Activated CD8-positive, alpha-beta memory T cell treated with anti-CD3 and anti-CD28 coated beads, Interleukin-2, amount 10 ng/mL, durations not matched to agents 7 days and 5 days (primary cell): ENCODE results near the gene ZNF587. TPM values are rescaled to one million over a fixed set of nuclear protein-coding genes. Genes with fewer than 3 reads are reported as not detected.
"Not testable (repeated sequence)": the region's sequence is repeated elsewhere in the genome, so short reads cannot be mapped to it uniquely, and the experiment has no call there.

Experiments used
- ATAC-seq: fragments of 150-1000 bp; cut with Tn5 transposase; one replicate; pipeline ENCODE4 v1.10.0; 2021; ENCODE audit warnings: moderate library complexity
- CTCF ChIA-PET: fragments of 350-600 bp; sonication (Branson Sonifier 250); formaldehyde crosslinking; loops from one replicate; lab custom pipeline; 2021; ENCODE audit warnings: antibody characterized with exemption; lab: Charles Lee
- DNase-seq: peaks from one replicate; pipeline ENCODE4 v3.0.0-alpha.2; 2020
- H3K27ac Mint-ChIP-seq: one replicate; pipeline ENCODE4 v1.8.0; 2021; ENCODE audit warnings: mild to moderate bottlenecking, mixed read lengths
- H3K27me3 Mint-ChIP-seq: one replicate; pipeline ENCODE4 v1.8.0; 2021; ENCODE audit warnings: mixed read lengths
- H3K36me3 Mint-ChIP-seq: one replicate; pipeline ENCODE4 v1.8.0; 2021; ENCODE audit warnings: mild to moderate bottlenecking, mixed read lengths
- H3K4me1 Mint-ChIP-seq: one replicate; pipeline ENCODE4 v1.8.0; 2021; ENCODE audit warnings: mixed read lengths
- H3K4me3 Mint-ChIP-seq: one replicate; pipeline ENCODE4 v1.8.0; 2021; ENCODE audit warnings: mild to moderate bottlenecking, moderate library complexity, mixed read lengths
- H3K9me3 Mint-ChIP-seq: one replicate; pipeline ENCODE4 v1.8.0; 2022; ENCODE audit warnings: low read depth, mixed read lengths
- total RNA-seq, 2 experiments: library from RNA; stranded (reverse); gene quantifications; one replicate each; pipeline ENCODE4 v1.2.3, GENCODE V29; 2021

ZNF587 gene
- 10 to 100 TPM; 30.8 to 41.2 TPM for total RNA-seq

DNA sequence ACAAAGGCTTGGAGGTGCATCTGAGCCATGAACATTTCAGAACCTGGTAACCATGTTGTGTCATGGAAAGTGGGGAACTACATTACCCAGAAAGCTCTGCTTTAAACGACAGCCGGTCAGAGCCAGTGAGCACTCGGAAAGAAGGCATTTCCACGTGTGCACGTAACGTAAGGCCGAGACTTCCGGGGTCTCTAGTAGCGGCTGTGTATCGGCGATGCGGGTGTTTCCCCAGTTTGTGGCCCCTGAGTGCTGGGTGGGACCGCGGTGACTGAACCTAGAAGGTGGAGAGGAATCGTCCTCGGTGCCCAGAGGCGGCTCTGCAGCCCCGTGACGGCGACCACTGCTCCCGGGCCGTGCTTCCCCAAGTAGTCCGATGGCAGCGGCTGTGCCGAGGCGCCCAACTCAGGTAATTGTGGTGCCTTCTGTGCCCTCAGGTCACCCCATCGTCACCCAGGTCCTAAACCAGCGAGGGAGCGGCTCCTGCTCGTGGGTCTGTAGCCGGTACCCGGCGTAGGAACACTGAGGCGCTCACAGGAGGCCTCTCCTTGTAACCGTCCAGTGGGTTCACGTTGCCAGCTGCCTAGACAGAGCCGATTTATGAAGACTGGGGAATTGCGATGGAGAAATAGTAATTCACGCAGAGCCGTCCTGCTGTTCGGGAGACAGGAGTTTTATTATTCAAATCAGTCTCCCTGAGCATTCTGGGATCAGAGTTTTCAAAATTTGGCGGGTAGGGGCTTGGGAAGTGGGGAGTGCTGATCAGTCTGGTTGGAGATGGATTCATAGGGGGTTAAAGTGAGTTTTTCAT, at the start of gene ZNF587:
Gene ZNF587, plus strand, starts transcription at position 194 of the 808 bp plus-strand sequence. Its CDS starts 180 bp downstream, at position 374.
- H3K9me3 Mint-ChIP-seq, CTCF ChIA-PET, H3K27me3 Mint-ChIP-seq: not testable (repeated sequence)
- H3K36me3 Mint-ChIP-seq = peaks cover 49% of the 10 kb centered on the region
- peaks cover 43% of the 10 kb centered on the region for H3K4me1 Mint-ChIP-seq
- DNase-seq (peak; percentile 91), ATAC-seq (peak; percentile 99)
- H3K27ac Mint-ChIP-seq = peak within 1 kb of the TSS; percentile 90
- peak within 1 kb of the TSS; percentile 87 for H3K4me3 Mint-ChIP-seq

DNA sequence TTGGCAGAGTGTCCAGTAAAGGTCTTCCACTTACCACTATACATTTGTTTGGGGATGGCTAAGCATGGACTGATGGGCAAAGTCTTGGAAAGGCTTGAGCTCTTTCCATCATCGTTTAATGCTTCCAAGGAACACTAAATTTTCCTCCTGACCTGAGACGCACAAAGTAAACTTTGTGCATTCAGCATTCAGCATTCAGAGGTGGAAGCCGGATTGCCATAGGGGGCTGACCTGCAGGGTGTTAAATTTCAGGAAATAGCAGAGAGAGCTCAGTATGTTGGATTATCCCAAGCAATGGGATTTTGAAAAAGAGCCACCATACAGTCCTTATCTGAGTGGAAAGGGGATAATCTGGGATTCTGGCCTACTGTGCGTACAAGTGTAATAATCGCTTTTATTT, 49.0 kb upstream of the ZNF587 start:
- Mint-ChIP-seq H3K4me3 (no peak overlapping the region), H3K27me3 (no peaks in the 10 kb centered on the region), H3K27ac (no peak overlapping the region), H3K4me1 (peaks cover 27% of the 10 kb centered on the region), H3K36me3 (peaks cover 39% of the 10 kb centered on the region), H3K9me3 (no peaks in the 10 kb centered on the region)
- CTCF ChIA-PET = no interaction called here
- ATAC-seq (no peak), DNase-seq (no peak)

DNA sequence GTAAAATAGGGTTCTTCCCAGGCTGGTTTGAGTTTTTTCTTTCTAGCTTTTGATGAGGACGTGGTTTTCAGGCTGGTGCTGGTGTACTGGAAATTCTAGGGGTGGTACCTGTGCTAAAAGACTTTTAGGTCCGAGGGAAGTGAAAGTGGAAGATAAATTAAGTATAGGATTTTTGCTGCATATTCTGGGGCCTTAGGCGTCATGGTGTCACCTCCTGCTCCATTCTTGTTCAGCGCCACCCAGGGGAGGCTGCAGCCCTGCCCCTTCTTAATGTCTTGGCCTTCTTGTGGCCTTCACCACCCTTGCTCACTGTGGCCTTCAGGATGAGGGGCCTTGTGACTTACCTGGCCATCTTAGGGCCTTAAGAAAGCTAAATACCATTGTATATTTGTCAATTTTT, 47.4 kb upstream of the ZNF587 start:
- DNase-seq (no peak), ATAC-seq (no peak)
- no peaks in the 10 kb centered on the region for H3K9me3 Mint-ChIP-seq
- peak overlapping the region; percentile 14 for H3K27ac Mint-ChIP-seq
- H3K4me1 Mint-ChIP-seq = peaks cover 28% of the 10 kb centered on the region
- peaks cover 35% of the 10 kb centered on the region for H3K36me3 Mint-ChIP-seq
- H3K27me3 Mint-ChIP-seq = no peaks in the 10 kb centered on the region
- CTCF ChIA-PET = no interaction called here
- H3K4me3 Mint-ChIP-seq = no peak overlapping the region

DNA sequence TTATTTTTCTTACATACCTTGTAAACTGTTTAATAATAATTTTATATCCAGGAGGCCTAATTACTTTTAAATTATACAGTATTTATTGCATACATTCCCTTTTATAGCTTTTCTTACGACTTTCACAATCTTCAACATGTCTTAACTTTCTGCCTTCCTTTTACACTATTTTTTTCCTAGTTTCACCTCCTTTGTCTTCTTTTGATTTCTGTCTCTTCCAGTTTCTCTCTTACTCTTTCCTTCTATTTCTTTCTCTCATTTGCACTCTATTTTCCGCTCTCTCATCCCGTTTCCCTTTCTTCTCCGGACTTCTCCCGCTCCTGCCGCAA, 46.4 kb upstream of the ZNF587 start:
- H3K4me3 Mint-ChIP-seq = peak overlapping the region; percentile 44
- H3K36me3 Mint-ChIP-seq = peaks cover 43% of the 10 kb centered on the region
- H3K4me1 Mint-ChIP-seq = peaks cover 26% of the 10 kb centered on the region
- CTCF ChIA-PET = no interaction called here
- no peaks in the 10 kb centered on the region for H3K9me3 Mint-ChIP-seq
- no peak for DNase-seq
- peak overlapping the region; percentile 20 for H3K27ac Mint-ChIP-seq
- no peaks in the 10 kb centered on the region for H3K27me3 Mint-ChIP-seq
- ATAC-seq = no peak

DNA sequence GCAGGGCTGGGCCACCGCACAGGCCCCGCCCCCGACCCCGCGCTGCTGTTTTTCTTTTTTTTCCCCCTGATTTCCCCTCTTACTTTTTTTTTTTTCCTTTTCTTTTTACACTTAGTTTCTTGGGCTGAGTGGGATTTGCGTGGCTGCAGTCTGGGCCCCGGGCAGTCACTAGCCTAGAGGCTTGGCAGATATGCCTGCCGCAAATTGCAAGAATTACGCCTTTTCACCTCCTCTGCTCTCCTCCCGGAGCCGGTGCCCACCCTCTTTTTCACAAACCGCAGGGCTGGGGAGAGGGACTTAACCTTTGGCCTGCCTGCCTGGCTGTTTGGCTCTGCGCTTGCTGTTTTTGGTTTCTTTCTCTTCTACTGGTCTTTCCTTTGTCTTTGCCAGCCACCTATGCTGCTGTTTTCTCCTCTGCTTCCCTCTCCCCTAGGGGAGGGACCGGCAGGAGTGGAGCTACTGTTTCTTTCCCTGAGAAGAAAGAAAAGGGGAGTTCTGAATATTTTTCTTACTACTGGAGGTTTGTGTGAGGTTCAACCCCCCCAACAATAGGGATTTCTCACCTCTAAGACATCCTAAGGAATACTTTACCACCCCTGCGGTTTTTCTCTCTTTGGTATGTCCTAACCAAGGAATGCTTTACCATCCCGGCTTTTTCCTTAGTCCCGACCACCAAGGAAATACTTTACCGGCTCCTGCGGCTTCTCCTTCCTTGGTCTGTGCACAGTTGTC, 45.9 kb upstream of the ZNF587 start:
- Mint-ChIP-seq H3K4me3 (peak overlapping the region; percentile 44), H3K27me3 (no peaks in the 10 kb centered on the region), H3K9me3 (no peaks in the 10 kb centered on the region), H3K4me1 (peaks cover 20% of the 10 kb centered on the region), H3K36me3 (peaks cover 47% of the 10 kb centered on the region), H3K27ac (peak overlapping the region; percentile 20)
- ATAC-seq (no peak), DNase-seq (no peak)
- CTCF ChIA-PET = no interaction called here

DNA sequence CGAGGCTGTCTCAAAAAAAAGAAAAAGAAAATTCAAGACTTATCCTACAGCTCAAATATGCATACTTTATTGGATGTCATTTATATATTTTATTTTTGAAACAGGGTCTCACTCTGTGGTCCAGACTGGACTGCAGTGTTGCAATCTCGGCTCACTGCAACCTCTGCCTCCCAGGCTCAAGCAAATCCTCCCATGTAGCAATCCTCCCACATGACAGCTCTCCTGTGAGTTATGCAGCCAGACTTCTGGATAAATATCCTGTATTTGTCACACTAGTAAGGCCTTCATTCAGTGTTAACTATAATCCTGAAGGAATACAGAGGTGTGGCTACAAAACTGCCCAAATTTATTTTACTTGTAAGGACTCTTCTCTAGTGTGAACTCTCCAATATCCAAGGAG, 42.1 kb upstream of the ZNF587 start:
- Mint-ChIP-seq H3K4me1 (peaks cover 19% of the 10 kb centered on the region), H3K27ac (no peak overlapping the region), H3K4me3 (no peak overlapping the region), H3K9me3 (no peaks in the 10 kb centered on the region), H3K27me3 (no peaks in the 10 kb centered on the region), H3K36me3 (peaks cover 59% of the 10 kb centered on the region)
- CTCF ChIA-PET = no interaction called here
- ATAC-seq = no peak
- no peak for DNase-seq

DNA sequence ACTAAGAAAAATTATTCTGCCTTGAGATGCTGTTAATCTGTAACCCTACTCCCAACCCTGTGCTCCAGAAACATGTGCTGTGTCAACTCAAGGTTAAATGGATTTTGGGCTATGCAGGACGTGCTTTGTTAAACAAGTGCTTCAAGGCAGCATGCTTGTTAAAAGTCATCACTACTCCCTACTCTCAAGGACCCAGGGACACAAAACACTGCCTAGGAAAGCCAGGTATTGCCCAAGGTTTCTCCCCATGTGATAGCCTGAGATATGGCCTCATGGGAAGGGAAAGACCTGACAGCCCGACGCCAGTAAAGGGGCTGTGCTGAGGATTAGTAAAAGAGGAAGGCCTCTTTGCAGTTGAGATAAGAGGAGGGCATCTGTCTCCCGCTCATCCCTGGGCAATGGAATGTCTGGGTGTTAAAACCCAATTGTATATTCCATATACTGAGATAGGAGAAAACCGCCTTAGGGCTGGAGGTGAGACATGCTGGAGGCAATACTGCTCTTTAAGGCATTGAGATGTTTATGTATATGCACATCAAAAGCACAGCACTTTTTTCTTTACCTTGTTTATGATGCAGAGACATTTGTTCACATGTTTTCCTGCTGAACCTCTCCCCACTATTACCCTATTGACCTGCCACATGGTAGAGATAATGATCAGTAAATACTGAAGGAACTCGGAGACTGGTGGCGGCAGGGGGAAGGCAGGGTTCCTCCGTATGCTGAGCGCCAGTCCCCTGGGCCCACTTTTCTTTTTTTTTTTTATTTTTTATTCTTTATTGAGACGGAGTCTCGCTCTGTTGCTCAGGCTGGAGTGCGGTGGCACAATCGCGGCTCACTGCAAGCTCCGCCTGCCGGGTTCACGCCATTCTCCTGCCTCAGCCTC, 39.0 kb upstream of the ZNF587 start:
- ATAC-seq = not testable (repeated sequence)

DNA sequence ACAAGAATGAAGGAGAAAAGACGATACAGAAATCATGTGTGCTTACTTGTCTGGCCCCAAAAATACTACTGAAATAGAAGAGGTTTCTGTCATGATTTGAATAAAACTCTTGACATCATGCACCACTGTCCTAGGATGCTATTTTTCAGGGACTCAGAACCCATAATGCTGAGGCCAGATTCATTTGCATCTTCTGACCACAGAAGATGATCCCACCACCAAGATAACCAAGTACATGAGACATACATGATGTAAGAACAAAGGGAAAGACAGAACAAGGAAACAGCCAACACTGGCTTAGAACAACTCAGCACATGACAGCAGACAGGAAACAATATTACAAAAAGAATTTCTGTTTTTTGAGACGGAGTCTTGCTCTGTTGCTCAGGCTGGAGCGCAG, 37.4 kb upstream of the ZNF587 start:
- H3K4me3 Mint-ChIP-seq = no peak overlapping the region
- no peak for DNase-seq
- H3K27ac Mint-ChIP-seq = peak overlapping the region; percentile 10
- ATAC-seq = no peak
- CTCF ChIA-PET = no interaction called here
- no peaks in the 10 kb centered on the region for H3K27me3 Mint-ChIP-seq
- H3K4me1 Mint-ChIP-seq = peaks cover 35% of the 10 kb centered on the region
- H3K9me3 Mint-ChIP-seq = no peaks in the 10 kb centered on the region
- peaks cover 43% of the 10 kb centered on the region for H3K36me3 Mint-ChIP-seq

More for the DNA sequence above, 39.0 kb upstream of the ZNF587 start:
- not testable (repeated sequence) for H3K9me3 Mint-ChIP-seq, H3K4me3 Mint-ChIP-seq, H3K27ac Mint-ChIP-seq, DNase-seq, H3K27me3 Mint-ChIP-seq
- peaks cover 31% of the 10 kb centered on the region for H3K4me1 Mint-ChIP-seq
- CTCF ChIA-PET = interaction anchor here (0.6 kb wide), 1 partner anchor 10 kb away, joined by 4 read pairs; no protein-coding TSS in a partner anchor
- H3K36me3 Mint-ChIP-seq = peaks cover 51% of the 10 kb centered on the region

DNA sequence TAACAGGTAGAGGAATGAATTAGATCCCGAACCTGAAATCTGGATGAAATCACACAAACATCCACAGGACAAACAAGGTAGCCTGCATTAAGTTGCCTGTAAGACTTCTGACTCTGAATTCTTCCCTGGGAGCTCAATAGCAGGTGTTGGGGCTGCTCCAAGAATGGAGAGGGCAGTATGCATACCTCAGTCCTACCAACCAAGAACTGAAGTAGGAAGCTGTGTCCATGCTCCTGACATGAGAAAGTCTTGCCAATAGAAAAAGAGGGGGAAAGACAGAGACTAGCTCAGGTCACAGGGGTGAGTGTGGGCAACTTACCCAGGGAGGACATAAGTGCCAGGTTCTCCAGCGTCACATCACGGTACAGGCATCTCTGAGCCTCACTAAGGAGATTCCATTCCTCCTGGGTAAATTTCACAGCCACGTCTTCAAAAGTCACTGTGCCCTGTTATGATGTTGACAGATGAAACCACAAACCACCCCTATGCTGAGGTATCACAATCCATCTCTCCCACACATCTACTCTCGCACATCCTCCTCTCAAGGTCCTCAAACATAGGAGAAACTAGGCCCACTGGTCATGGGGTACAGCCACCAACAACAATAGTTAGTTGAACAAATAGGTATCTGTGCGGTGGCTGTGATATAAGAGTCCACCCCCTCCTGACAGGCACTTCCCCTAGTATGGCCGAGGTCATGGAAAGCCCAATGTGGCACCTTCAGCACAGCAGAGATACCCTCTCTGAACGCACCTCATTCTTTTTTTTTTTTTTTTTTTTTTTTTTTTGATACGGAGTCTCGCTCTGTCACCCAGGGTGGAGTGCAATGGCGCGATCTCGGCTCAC, 36.5 kb upstream of the ZNF587 start:
- ATAC-seq, H3K9me3 Mint-ChIP-seq, H3K27me3 Mint-ChIP-seq, CTCF ChIA-PET, DNase-seq: not testable (repeated sequence)
- Mint-ChIP-seq H3K36me3 (peaks cover 36% of the 10 kb centered on the region), H3K27ac (peak overlapping the region; percentile 56), H3K4me1 (peaks cover 35% of the 10 kb centered on the region), H3K4me3 (peak overlapping the region; percentile 90)

DNA sequence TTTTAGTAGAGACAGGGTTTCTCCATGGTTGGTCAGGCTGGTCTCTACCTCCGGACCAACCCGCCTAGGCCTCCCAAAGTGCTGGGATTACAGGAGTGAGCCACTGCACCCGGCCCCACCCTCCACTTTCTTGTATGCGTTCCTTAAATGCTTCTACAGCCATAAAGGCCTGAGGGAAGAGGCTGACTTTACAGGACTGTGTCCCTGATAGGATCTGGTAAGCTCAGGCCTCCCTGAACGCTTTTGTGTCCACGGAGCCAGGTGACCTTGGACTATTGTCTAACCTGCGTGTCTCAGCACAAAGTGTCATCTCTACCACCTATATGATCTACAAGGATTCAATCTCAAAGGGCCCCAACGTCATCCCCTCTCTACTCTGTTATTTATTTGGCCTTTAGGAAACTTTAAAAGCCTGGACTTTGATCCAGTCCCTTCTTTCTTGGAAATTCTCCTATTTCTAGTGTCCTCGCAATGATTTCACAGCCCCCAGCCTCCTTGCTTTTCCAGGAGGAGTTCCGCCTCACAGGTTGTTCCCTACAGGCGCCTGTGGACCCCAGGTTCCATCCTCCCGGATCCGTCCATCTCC, 35.6 kb upstream of the ZNF587 start:
- H3K4me1 Mint-ChIP-seq = peaks cover 38% of the 10 kb centered on the region

DNA sequence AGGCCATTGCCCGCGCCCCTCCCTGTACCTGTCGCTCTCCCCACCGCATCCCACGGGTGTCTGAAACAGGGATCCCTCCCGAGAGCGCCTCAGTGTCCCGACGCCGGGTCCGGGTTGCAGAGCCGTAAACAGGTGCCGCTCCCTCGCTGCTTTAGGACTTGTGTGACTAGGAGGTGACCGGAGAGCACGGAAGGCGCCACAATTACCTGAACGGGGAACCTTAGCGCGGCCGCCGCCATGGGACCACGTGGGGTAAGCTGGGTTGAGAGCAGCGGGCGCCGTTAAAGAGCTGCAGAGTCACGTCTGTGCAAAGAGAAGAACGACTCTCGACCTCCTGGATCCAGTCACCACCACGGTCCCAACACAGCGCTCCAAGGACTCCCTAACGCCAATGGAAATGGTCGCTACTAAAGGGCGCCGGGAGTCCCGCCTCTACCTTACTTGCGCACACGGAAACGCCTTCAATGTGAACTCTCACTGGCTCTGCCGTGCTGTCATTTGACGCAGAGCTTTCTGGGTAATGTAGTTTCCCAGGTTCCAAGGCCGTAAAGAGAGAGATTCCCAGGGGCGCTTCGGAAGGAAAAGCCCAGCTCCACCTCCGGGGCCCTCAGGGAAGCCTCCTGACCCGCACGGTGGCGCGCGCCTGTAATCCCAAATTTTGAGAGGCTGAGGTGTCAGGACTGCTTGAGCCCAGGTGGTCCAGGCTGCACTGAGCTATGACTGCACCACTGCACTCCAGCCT, 35.0 kb upstream of the ZNF587 start, which contains the start of gene ZNF552:
Gene ZNF552, minus strand, starts transcription at position 409 of the 742 bp plus-strand sequence. Its CDS starts 170 bp downstream, at position 239.
- peak within 1 kb of the TSS; percentile 88 for H3K27ac Mint-ChIP-seq
- H3K4me1 Mint-ChIP-seq = peaks cover 40% of the 10 kb centered on the region
- CTCF ChIA-PET = interaction anchor here (1.2 kb wide), 1 partner anchor 133 kb away, joined by 3 read pairs; the partner anchor contains the start of gene ZNF551
- no peaks in the 10 kb centered on the region for H3K9me3 Mint-ChIP-seq
- peak within 1 kb of the TSS; percentile 90 for H3K4me3 Mint-ChIP-seq
- H3K36me3 Mint-ChIP-seq = peaks cover 24% of the 10 kb centered on the region
- no peaks in the 10 kb centered on the region for H3K27me3 Mint-ChIP-seq
- peak; percentile 87 for DNase-seq
- ATAC-seq = peak; percentile 85

More for the DNA sequence above, 35.6 kb upstream of the ZNF587 start:
- Mint-ChIP-seq H3K27me3 (no peaks in the 10 kb centered on the region), H3K9me3 (no peaks in the 10 kb centered on the region), H3K27ac (peak overlapping the region; percentile 88), H3K4me3 (peak overlapping the region; percentile 90), H3K36me3 (peaks cover 30% of the 10 kb centered on the region)
- CTCF ChIA-PET = no interaction called here
- no peak for ATAC-seq
- DNase-seq = no peak
